GM23248 (cell line): ENCODE data around the gene FAXDC2. TPM values are rescaled to one million over a fixed set of nuclear protein-coding genes. Genes with fewer than 3 reads are reported as not detected.
A peak's percentile ranks its signal among the peaks of the same experiment; 100 is the strongest.

ENCODE experiments used
- DNase-seq: peaks from one replicate; pipeline ENCODE4 v3.0.0-alpha.2; 2015
- H2AFZ ChIP-seq: fragments of 200-600 bp; sonication (generic); 2 replicates; pipeline ENCODE4 v1.6.1; 2016; ENCODE audit warnings: antibody characterized with exemption
- H3F3A ChIP-seq: fragments of 200-600 bp; sonication (generic); 2 replicates; pipeline ENCODE4 v1.6.1; 2016; ENCODE audit warnings: mild to moderate bottlenecking, antibody characterized with exemption, mixed run types; ENCODE audit not compliant: insufficient read depth
- H3K27ac ChIP-seq: fragments of 200-600 bp; sonication (generic); 2 replicates; pipeline ENCODE4 v1.5.1; 2016; ENCODE audit warnings: mild to moderate bottlenecking
- H3K27me3 ChIP-seq: fragments of 200-600 bp; sonication (generic); replicated peaks from 2 replicates; pipeline ENCODE4 v1.6.1; 2016; ENCODE audit warnings: mild to moderate bottlenecking; ENCODE audit not compliant: insufficient read depth
- H3K36me3 ChIP-seq: fragments of 200-600 bp; sonication (generic); 2 replicates; pipeline ENCODE4 v1.6.1; 2016; ENCODE audit warnings: low read depth, mild to moderate bottlenecking
- H3K4me1 ChIP-seq: fragments of 200-600 bp; sonication (generic); 2 replicates; pipeline ENCODE4 v1.6.1; 2016; ENCODE audit warnings: mild to moderate bottlenecking; ENCODE audit not compliant: insufficient read depth
- H3K4me2 ChIP-seq: fragments of 200-600 bp; sonication (generic); one replicate; pipeline ENCODE4 v1.6.1; 2016; ENCODE audit warnings: mild to moderate bottlenecking; ENCODE audit not compliant: unreplicated experiment
- H3K4me3 ChIP-seq: fragments of 200-600 bp; sonication (generic); 2 replicates; pipeline ENCODE4 v1.5.1; 2016; ENCODE audit warnings: mild to moderate bottlenecking
- H3K79me2 ChIP-seq: fragments of 200-600 bp; sonication (generic); 2 replicates; pipeline ENCODE4 v1.6.1; 2016; ENCODE audit warnings: mild to moderate bottlenecking; ENCODE audit not compliant: insufficient read depth
- H3K9ac ChIP-seq: fragments of 200-600 bp; sonication (generic); 2 replicates; pipeline ENCODE4 v1.6.1; 2016; ENCODE audit warnings: mild to moderate bottlenecking
- H3K9me2 ChIP-seq: fragments of 200-600 bp; sonication (generic); 2 replicates; pipeline ENCODE4 v1.6.1; 2016; ENCODE audit warnings: mixed run types, mild to moderate bottlenecking, moderate library complexity; ENCODE audit not compliant: insufficient read depth
- H3K9me3 ChIP-seq: fragments of 200-600 bp; sonication (generic); one replicate; pipeline ENCODE4 v1.6.1; 2017; ENCODE audit warnings: low read depth
- H4K20me1 ChIP-seq: fragments of 200-600 bp; sonication (generic); 2 replicates; pipeline ENCODE4 v1.6.0; 2016; ENCODE audit not compliant: insufficient read depth
- EZH2 ChIP-seq: fragments of 200-600 bp; sonication (generic); IDR thresholded peaks from 2 replicates; pipeline ENCODE4 v1.6.1; 2018; ENCODE audit warnings: antibody characterized with exemption, mild to moderate bottlenecking; ENCODE audit not compliant: insufficient read depth, poor library complexity, severe bottlenecking
- EZH2phosphoT487 ChIP-seq: fragments of 200-600 bp; sonication (generic); IDR thresholded peaks from 2 replicates; pipeline ENCODE4 v1.6.1; 2018; ENCODE audit warnings: antibody characterized with exemption, moderate library complexity, mild to moderate bottlenecking, low read depth; ENCODE audit not compliant: insufficient read depth
- whole genome bisulfite sequencing, 2 experiments: methylation state at CpG; one replicate each; pipeline ENCODE4 v1.1.6; 2015 to 2017; ENCODE audit warnings: low lambda C conversion rate in 2 of 2, low coverage in 1 of 2; ENCODE audit errors: missing lambda C conversion rate in 2 of 2; 5-methylcytosine and 5-hydroxymethylcytosine counted together
- in situ Hi-C: fragments of 300-500 bp; cut with MboI; formaldehyde crosslinking; loops from 2 replicates; pipeline ENCODE4 v1.15.0; 2020
- polyA plus RNA-seq: library from polyadenylated mRNA; unstranded; fragments of >200 nt; fragmentation: Nextera tagmentation; extraction: Ambion mirVana; gene quantifications from 2 replicates; pipeline ENCODE4 v1.2.1, GENCODE V29; 2016
- total RNA-seq: library from RNA; depleted of rRNA; stranded (reverse); fragments of >200 nt; shearing (Covaris generic); gene quantifications from 2 replicates; pipeline ENCODE4 v1.2.3, GENCODE V29; 2014

Gene FAXDC2
- total and polyA plus RNA-seq, 2 experiments from 2014 or later, result 5.4 to 10.3 TPM

GRCh38 chr5:154811653-154812465 is 38.5 kb downstream of the FAXDC2 start:
- Histone ChIP-seq H3K79me2 (peaks cover 24% of the 10 kb centered on the region), H3K9me3 (no peaks in the 10 kb centered on the region), H3K4me3 (no peak overlapping the region), H3F3A (peaks cover 14% of the 10 kb centered on the region), H2AFZ (no peak overlapping the region), H3K4me2 (no peak overlapping the region), H3K4me1 (no peaks in the 10 kb centered on the region), H3K9me2 (no peaks in the 10 kb centered on the region), H3K9ac (no peak overlapping the region), H3K27me3 (no peaks in the 10 kb centered on the region), H3K27ac (no peak overlapping the region), H3K36me3 (peaks cover 51% of the 10 kb centered on the region), H4K20me1 (no peaks in the 10 kb centered on the region)
- TF ChIP-seq EZH2 (no peak), EZH2phosphoT487 (no peak)
- WGBS, 2 experiments, result 76% methylated on average over 3 of the region's 3 CpGs
- DNase-seq, result peak; percentile 73
- in situ Hi-C loops, result loop anchor here (10.0 to 25.0 kb wide), 2 partner anchors 167 to 350 kb away; no protein-coding TSS in a partner anchor

GRCh38 chr5:154811239-154811638 is 39.2 kb downstream of the FAXDC2 start:
- no peak overlapping the region for H3K27ac ChIP-seq
- no peaks in the 10 kb centered on the region for H3K27me3 ChIP-seq
- no peaks in the 10 kb centered on the region for H3K9me2 ChIP-seq
- H4K20me1 ChIP-seq, result no peaks in the 10 kb centered on the region
- 79 to 83% methylated on average over 7 of the region's 7 CpGs for WGBS, 2 experiments
- H3F3A ChIP-seq, result peaks cover 14% of the 10 kb centered on the region
- no peak for DNase-seq
- no peak overlapping the region for H3K4me2 ChIP-seq
- peaks cover 26% of the 10 kb centered on the region for H3K79me2 ChIP-seq
- H3K4me1 ChIP-seq, result no peaks in the 10 kb centered on the region
- TF ChIP-seq EZH2 (no peak), EZH2phosphoT487 (no peak)
- peaks cover 57% of the 10 kb centered on the region for H3K36me3 ChIP-seq
- H3K4me3 ChIP-seq, result no peak overlapping the region
- no peak overlapping the region for H2AFZ ChIP-seq
- H3K9ac ChIP-seq, result no peak overlapping the region
- H3K9me3 ChIP-seq, result no peaks in the 10 kb centered on the region
- in situ Hi-C loops, result loop anchor here (10.0 to 25.0 kb wide), 2 partner anchors 166 to 349 kb away; no protein-coding TSS in a partner anchor

- no peaks in the 10 kb centered on the region for H3K9me2 ChIP-seq
- peaks cover 21% of the 10 kb centered on the region for H3F3A ChIP-seq
- peaks cover 92% of the 10 kb centered on the region for H3K36me3 ChIP-seq
- H3K9ac ChIP-seq, result no peak overlapping the region
- no peaks in the 10 kb centered on the region for H3K9me3 ChIP-seq
- H3K4me2 ChIP-seq, result no peak overlapping the region
- no peak overlapping the region for H2AFZ ChIP-seq
- H3K4me1 ChIP-seq, result peaks cover 3% of the 10 kb centered on the region; the same call in 1 of the 2 replicates
- TF ChIP-seq EZH2 (no peak), EZH2phosphoT487 (no peak)
- H3K4me3 ChIP-seq, result no peak overlapping the region
- H3K27ac ChIP-seq, result no peak overlapping the region
- H3K27me3 ChIP-seq, result no peaks in the 10 kb centered on the region
- in situ Hi-C loops, result loop anchor here (25.0 kb wide), 1 partner anchor 344 kb away; no protein-coding TSS in a partner anchor
- H3K79me2 ChIP-seq, result peaks cover 67% of the 10 kb centered on the region
- no peak for DNase-seq
- 72 to 78% methylated on average over 4 of the region's 4 CpGs for WGBS, 2 experiments
- no peaks in the 10 kb centered on the region for H4K20me1 ChIP-seq
Observed at GRCh38 chr5:154806176-154806575, 44.2 kb downstream of the FAXDC2 start.

GRCh38 chr5:154802050-154802449 is 48.4 kb downstream of the FAXDC2 start:
- H3K27ac ChIP-seq, result no peak overlapping the region
- H3K36me3 ChIP-seq, result peaks cover 98% of the 10 kb centered on the region
- H3K9ac ChIP-seq, result no peak overlapping the region
- TF ChIP-seq EZH2phosphoT487, result no peak
- no peak for TF ChIP-seq EZH2
- no peak overlapping the region for H3K4me3 ChIP-seq
- no peak overlapping the region for H3K4me2 ChIP-seq
- no peaks in the 10 kb centered on the region for H3K9me2 ChIP-seq
- H3K79me2 ChIP-seq, result peaks cover 98% of the 10 kb centered on the region
- peaks cover 23% of the 10 kb centered on the region for H3F3A ChIP-seq
- no peak overlapping the region for H2AFZ ChIP-seq
- in situ Hi-C loops, result loop anchor here (25.0 kb wide), 1 partner anchor 340 kb away; no protein-coding TSS in a partner anchor
- no peaks in the 10 kb centered on the region for H3K9me3 ChIP-seq
- no peaks in the 10 kb centered on the region for H4K20me1 ChIP-seq
- WGBS, 2 experiments, result 83 to 90% methylated on average over 9 of the region's 9 CpGs
- no peaks in the 10 kb centered on the region for H3K27me3 ChIP-seq
- DNase-seq, result no peak
- H3K4me1 ChIP-seq, result peaks cover 8% of the 10 kb centered on the region; the same call in 1 of the 2 replicates
